Esophagus muscularis mucosa (tissue), 4 donors: ENCODE measurements around the gene PLPP7. TPM values are rescaled to one million over a fixed set of nuclear protein-coding genes. Genes with fewer than 3 reads are reported as not detected.

Experiments used
- DNase-seq: peaks from one replicate; pipeline ENCODE4 v3.0.0-alpha.2; 2017; ENCODE audit errors: extremely low spot score
- H3K27ac ChIP-seq, 4 donors: fragments of 200-600 bp; sonication (generic); replicated peaks in 1 of 4; 1 replicate in 3 of 4; 2 replicates in 1 of 4; pipeline ENCODE4 v1.5.1; 2016 to 2019; ENCODE audit warnings: mild to moderate bottlenecking in 1 of 4
- H3K27me3 ChIP-seq, 4 donors: fragments of 200-600 bp; sonication (generic); one replicate each; pipeline versions ENCODE4 v1.5.1 to v1.6.0; 2016 to 2019
- H3K36me3 ChIP-seq, 4 donors: fragments of 200-600 bp; sonication (generic); one replicate each; pipeline ENCODE4 v1.5.1; 2016 to 2019
- H3K4me1 ChIP-seq, 4 donors: fragments of 200-600 bp; sonication (generic); one replicate each; pipeline ENCODE4 v1.5.1; 2016 to 2019
- H3K4me3 ChIP-seq, 4 donors: fragments of 200-600 bp; sonication (generic); 1 replicate in 2 of 4; 2 replicates in 2 of 4; pipeline ENCODE4 v1.5.1; 2016 to 2019; ENCODE audit warnings: mild to moderate bottlenecking in 4 of 4, moderate library complexity in 1 of 4
- H3K9me3 ChIP-seq, 4 donors: fragments of 200-600 bp; sonication (generic); 1 replicate in 3 of 4; 2 replicates in 1 of 4; pipeline ENCODE4 v1.5.1; 2016 to 2019
- EP300 ChIP-seq: sonication (generic); formaldehyde crosslinking; IDR thresholded peaks from one replicate; pipeline ENCODE4 v1.6.1; 2017; ENCODE audit warnings: antibody characterized with exemption
- POLR2A ChIP-seq: fragments of 450-650 bp; IDR thresholded peaks from one replicate; pipeline ENCODE4 v1.6.1; 2017; ENCODE audit warnings: antibody characterized with exemption, moderate library complexity, mild to moderate bottlenecking, low read depth
- POLR2AphosphoS5 ChIP-seq, 2 donors: sonication (generic); formaldehyde crosslinking; IDR thresholded peaks; one replicate each; pipeline ENCODE4 v1.6.1; 2017; ENCODE audit warnings: antibody characterized with exemption in 2 of 2
- WGBS: methylation state at CpG from one replicate; pipeline ENCODE4 v1.1.5; 2018; 5-methylcytosine and 5-hydroxymethylcytosine counted together
- intact Hi-C: fragments of 100-400 bp; cut with DNase I; formaldehyde crosslinking; loops from one replicate; pipeline ENCODE4 v1.15.1; 2023
- total RNA-seq, 4 donors: library from RNA; depleted of rRNA; stranded (reverse); fragments of >200 nt; gene quantifications; one replicate each; pipeline versions ENCODE4 v1.1.0 to v1.2.1, GENCODE V29; 2016
- TF ChIP-seq, protein P1 (sequence below), 3 experiments: fragments of 200-600 bp in 2 of 3; fragments of 450-650 bp in 1 of 3; sonication (generic) in 2 of 3; IDR thresholded peaks; one replicate each; pipeline ENCODE4 v1.5.1; 2017 to 2019; ENCODE audit warnings: antibody characterized with exemption in 3 of 3, mild to moderate bottlenecking in 2 of 3, moderate library complexity in 1 of 3

Gene PLPP7
- total RNA-seq, 4 donors from 2014 or later, result 11.4 to 22.5 (median 14.4) TPM

DNA sequence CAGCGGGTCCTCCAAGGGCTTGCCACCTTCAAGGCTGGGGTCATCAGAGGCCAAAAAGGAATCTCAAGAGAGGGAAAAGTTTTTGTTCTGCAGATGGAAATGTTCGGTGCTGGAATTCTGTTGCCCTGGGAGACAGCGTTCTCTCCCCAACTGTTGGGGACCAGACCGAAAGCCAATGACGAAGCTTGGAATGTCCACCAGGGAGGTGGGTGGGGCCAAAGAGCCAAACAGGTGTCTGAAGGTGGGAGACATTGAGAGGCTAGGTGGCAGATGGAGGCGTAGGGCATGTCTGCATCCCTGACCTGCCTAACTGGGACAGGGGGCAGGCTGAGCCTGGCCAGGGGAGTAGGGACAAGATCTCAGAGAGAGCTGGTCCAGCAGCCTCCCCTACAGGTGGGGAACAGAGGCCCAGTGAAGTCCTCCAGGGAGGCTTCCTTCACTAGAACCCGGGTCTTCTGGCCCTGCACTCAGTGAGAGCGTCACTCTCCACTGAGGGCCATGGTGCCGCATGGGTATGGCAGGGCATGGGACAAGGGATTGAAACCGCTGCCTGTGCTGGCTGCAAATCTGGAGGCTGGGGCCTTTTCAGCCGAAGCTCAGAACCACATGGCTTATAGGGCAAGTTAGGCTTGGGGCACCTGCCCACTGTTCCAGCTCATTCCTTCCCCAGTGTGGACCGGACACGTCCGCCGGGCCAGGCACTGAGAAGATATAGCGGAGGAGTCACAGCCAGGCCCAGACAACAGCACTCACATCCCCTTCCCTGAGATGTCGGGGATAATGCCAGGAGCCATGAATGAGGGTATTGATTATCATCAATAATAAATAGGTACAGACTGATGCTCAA is 8.2 kb upstream of the PLPP7 start:
- Histone ChIP-seq H3K9me3 (no peaks in the 10 kb centered on the region), H3K4me3 (no peak overlapping the region), H3K4me1 (peaks cover 22 to 36% (median 27%) of the 10 kb centered on the region in 4 donors), H3K27me3 (peaks cover 0 to 50% (median 17%) of the 10 kb centered on the region in 4 donors), H3K36me3 (no peaks in the 10 kb centered on the region), H3K27ac (no peak overlapping the region)
- no peak for DNase-seq
- TF ChIP-seq, protein P1, sequence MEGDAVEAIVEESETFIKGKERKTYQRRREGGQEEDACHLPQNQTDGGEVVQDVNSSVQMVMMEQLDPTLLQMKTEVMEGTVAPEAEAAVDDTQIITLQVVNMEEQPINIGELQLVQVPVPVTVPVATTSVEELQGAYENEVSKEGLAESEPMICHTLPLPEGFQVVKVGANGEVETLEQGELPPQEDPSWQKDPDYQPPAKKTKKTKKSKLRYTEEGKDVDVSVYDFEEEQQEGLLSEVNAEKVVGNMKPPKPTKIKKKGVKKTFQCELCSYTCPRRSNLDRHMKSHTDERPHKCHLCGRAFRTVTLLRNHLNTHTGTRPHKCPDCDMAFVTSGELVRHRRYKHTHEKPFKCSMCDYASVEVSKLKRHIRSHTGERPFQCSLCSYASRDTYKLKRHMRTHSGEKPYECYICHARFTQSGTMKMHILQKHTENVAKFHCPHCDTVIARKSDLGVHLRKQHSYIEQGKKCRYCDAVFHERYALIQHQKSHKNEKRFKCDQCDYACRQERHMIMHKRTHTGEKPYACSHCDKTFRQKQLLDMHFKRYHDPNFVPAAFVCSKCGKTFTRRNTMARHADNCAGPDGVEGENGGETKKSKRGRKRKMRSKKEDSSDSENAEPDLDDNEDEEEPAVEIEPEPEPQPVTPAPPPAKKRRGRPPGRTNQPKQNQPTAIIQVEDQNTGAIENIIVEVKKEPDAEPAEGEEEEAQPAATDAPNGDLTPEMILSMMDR (IDR thresholded peaks at IDR 0.05), result no peak
- TF ChIP-seq POLR2A (no peak), EP300 (no peak), POLR2AphosphoS5 (IDR thresholded peaks at IDR 0.05) (no peak)
- intact Hi-C loops, result no loop called here
- WGBS, result 86% methylated on average over 17 of the region's 17 CpGs

DNA sequence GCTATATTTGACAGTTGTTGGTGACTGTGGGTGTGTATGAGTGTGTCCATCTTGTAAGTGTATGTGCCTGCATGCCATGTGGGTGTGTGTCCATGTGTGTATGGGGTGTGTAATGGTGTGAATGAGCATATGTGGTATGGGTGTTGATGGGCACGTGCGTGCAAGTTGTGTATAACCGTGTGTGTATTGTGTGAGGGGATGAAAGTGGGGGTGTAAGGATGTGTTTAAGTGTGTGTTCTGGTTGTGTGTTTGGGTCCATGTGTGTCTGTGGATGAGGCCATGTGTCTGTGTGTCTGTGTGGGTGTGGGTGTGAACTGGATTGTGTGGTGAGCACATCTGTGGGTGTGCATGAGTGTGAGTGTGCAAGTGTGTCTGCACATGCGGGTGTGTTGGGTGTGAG is 7.3 kb upstream of the PLPP7 start:
- no peak for DNase-seq
- no peak for TF ChIP-seq EP300
- TF ChIP-seq POLR2A, result no peak
- TF ChIP-seq, protein P1 (IDR thresholded peaks at IDR 0.05), result no peak
- TF ChIP-seq POLR2AphosphoS5 (IDR thresholded peaks at IDR 0.05), result no peak
- Histone ChIP-seq H3K4me1 (peaks cover 20 to 28% (median 21%) of the 10 kb centered on the region in 4 donors), H3K27ac (no peak overlapping the region), H3K36me3 (no peaks in the 10 kb centered on the region), H3K4me3 (peak overlapping the region in 1 of 4 donors; percentile 40), H3K27me3 (peaks cover 0 to 43% (median 17%) of the 10 kb centered on the region in 4 donors), H3K9me3 (no peaks in the 10 kb centered on the region)
- intact Hi-C loops, result no loop called here
- 84% methylated on average over 4 of the region's 4 CpGs for WGBS

DNA sequence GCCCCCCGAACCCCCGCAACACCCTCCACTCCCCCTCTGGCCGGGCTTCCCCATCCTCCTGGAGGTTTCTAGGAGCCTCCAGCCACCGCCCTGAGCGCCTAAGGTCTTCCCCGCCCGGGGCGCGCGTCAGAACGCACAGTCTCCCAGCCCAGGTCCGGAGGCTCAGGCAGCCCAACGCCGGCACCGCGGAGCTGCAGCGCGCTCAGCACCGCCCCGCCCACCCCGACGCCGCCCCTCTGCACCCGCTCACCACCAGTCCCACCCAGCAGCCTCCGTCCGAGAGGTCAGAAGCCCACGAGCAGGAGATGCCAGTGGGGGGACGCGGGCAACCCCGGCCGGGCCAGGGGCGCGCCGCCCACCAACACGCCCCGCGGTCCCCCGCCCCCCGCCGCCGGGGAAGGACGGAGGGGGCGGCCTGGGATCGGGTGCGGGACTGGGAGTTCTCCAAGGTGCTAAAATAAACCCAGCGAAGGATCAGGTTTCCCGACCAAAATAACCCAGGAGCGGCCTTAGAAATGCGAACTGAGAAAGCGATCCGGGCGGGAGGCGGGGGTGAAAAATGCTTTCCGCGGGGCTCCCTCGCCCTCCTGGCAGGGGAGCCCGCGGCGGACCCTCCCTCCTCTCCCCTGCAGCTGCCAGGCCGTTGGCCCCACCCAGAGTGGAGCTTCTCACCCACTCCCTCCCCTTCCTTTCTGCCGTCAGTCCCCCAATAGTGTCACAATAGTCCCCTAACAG is 6.7 kb upstream of the PLPP7 start:
- H3K27ac ChIP-seq, result no peak overlapping the region
- peaks cover 15 to 27% (median 19%) of the 10 kb centered on the region in 4 donors for H3K4me1 ChIP-seq
- peak overlapping the region; percentile 34 to 48 (median 42) for H3K4me3 ChIP-seq
- H3K9me3 ChIP-seq, result no peaks in the 10 kb centered on the region
- peaks cover 0 to 39% (median 17%) of the 10 kb centered on the region in 4 donors for H3K27me3 ChIP-seq
- no peak for DNase-seq
- H3K36me3 ChIP-seq, result no peaks in the 10 kb centered on the region
- intact Hi-C loops, result no loop called here
- WGBS, result 0% methylated on average over 5 of the region's 61 CpGs
- TF ChIP-seq POLR2AphosphoS5 (IDR thresholded peaks at IDR 0.05) (no peak), EP300 (no peak), POLR2A (no peak)
- TF ChIP-seq, protein P1 (IDR thresholded peaks at IDR 0.05), result no peak

DNA sequence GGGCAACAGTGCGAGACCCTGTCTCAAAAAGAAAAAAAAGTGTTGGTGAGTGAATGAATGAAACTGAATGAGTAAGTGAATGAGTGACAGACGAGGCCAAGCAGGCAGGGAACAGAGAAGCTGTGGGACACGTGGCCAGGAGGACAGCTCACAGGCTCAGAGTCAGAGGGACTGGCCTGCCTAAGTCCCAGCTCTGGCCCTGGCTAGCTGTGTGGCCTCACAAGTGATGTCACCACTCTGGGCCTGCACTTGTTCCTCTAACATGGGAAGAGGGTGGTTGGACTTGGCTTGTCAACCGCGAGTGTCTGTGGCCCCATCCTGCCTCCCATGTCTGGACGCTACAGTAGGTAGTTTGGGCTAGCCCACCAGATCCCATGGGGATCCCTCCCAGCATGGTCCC is 4.7 kb upstream of the PLPP7 start:
- Histone ChIP-seq H3K4me1 (peaks cover 11 to 24% (median 21%) of the 10 kb centered on the region in 4 donors), H3K4me3 (no peak overlapping the region), H3K27ac (no peak overlapping the region), H3K9me3 (no peaks in the 10 kb centered on the region), H3K36me3 (no peaks in the 10 kb centered on the region), H3K27me3 (peaks cover 0 to 37% (median 17%) of the 10 kb centered on the region in 4 donors)
- DNase-seq, result no peak
- 93% methylated on average over 6 of the region's 6 CpGs for WGBS
- intact Hi-C loops, result no loop called here
- TF ChIP-seq POLR2AphosphoS5 (IDR thresholded peaks at IDR 0.05), result no peak
- TF ChIP-seq, protein P1 (IDR thresholded peaks at IDR 0.05), result no peak
- no peak for TF ChIP-seq EP300
- TF ChIP-seq POLR2A, result no peak
